ENCODE measurements around the gene HIC1.

HIC1 gene

DNA sequence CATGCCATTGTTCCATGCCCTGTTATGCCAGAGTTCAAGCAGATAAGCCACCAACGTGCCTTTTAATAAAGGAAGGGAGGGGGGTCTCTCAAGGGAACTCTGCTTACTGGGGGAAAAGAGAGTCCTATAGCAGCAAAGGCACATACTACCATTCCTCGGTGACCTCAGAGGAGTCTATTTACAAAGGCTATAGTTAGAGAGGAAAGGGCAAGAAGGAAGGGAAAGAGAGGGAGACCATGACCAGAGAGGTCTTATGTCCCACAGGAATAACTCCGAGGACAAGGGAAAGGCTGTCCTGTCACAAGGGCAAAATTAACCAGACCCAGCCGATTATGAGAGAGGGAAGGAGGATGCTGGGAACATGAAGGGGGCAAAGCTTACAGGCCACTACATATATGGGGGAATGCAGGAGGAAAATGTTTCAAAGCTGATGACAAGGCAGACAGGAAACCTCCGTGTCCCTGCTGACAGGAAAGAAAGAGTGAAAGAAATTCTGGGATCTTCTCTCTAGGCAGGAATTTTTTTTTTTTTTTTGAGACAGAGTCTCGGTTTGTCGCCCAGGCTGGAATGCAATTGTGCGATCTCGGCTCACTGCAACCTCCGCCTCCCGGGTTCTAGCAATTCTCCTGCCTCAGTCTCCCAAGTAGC is 51.5 kb downstream of the HIC1 start:
- DNase-seq: no peak

GRCh38 chr17:2107050-2107449 is 52.1 kb downstream of the HIC1 start:
- DNase-seq: no peak

DNA sequence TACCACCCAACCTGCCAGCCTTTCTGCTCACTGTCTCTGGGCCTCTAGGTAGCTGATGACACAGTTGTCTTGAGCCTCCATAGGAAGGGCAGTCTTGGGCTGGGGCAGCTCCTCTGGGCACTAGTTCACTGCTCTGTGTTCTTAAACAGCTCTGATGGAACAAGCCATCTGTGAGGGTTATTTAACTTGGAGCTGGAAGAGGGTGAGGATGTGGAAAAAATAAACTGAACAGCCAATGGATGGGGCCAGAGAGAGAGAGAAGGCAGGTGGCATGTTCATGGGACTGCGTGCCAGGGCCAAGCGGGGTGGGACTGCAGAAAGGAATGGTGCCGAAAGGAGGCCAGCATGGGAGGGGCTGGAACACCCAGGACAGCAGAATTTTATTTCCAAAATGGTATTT is 52.6 kb downstream of the HIC1 start:
- DNase-seq: no peak

DNA sequence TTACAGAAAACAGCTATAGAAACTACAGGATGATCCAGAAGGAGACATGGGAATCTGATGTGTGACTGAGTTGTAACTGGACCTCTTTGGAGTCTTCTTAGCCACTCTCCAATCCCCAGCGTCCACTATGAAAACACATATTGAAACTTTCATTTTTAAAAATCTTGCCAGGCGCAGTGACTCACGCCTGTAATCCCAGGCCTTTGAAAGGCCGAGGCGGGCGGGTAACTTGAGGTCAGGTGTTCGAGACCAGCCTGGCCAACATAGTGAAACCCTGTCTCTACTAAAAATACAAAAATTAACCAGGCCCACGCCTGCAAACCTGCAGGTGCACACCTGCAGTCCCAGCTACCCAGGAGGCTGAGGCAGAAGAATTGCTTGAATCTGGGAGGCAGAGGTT is 53.3 kb downstream of the HIC1 start:
- DNase-seq: no peak

DNA sequence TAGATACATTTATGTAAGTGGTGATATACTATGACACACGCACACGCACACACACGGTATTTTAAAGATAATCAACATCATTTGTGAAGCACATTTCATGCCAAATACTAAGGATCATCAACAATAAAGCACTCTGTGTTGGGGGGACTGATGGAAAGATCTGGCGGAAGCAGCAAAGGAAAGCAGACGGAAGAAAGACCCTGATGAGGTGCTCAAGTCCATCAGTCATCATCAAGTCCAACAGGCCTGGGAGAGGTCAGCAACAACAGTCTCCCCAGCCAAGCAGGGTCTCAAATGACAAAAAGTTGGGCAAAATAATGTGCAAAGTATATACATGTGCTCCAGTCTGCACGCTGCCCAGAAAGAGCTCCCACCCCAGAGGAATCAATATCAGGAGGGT is 55.5 kb downstream of the HIC1 start:
- no peak for DNase-seq

GRCh38 chr17:2111691-2112090 is 56.8 kb downstream of the HIC1 start:
- DNase-seq: no peak

Measured in suppressor macrophage treated with lipopolysaccharide for 1 hour (primary cell).